Measurements from ENCODE around the gene DPAGT1.
"Not testable (repeated sequence)": the region's sequence is repeated elsewhere in the genome, so short reads cannot be mapped to it uniquely, and the experiment has no call there.

Gene DPAGT1

GRCh38 chr11:119078675-119079420, 22.8 kb downstream of the DPAGT1 start:
- H3K27ac ChIP-seq, result no peak overlapping the region
- H3K4me3 ChIP-seq, result no peak overlapping the region

DNA sequence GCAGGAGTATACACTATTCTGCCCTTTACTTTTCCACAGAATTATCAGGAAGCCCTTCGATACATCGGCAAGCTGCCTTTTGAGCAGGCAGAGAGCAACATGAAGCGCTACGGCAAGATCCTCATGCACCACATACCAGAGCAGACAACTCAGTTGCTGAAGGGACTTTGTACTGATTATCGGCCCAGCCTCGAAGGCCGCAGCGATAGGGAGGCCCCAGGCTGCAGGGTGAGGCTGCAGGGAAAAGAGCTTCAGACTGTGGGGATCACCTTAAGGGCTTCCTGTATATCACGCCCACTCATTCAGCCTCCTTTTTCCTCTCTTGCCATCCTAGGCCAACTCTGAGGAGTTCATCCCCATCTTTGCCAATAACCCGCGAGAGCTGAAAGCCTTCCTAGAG, 23.8 kb downstream of the DPAGT1 start:
- H3K27ac ChIP-seq, result no peak overlapping the region

DNA sequence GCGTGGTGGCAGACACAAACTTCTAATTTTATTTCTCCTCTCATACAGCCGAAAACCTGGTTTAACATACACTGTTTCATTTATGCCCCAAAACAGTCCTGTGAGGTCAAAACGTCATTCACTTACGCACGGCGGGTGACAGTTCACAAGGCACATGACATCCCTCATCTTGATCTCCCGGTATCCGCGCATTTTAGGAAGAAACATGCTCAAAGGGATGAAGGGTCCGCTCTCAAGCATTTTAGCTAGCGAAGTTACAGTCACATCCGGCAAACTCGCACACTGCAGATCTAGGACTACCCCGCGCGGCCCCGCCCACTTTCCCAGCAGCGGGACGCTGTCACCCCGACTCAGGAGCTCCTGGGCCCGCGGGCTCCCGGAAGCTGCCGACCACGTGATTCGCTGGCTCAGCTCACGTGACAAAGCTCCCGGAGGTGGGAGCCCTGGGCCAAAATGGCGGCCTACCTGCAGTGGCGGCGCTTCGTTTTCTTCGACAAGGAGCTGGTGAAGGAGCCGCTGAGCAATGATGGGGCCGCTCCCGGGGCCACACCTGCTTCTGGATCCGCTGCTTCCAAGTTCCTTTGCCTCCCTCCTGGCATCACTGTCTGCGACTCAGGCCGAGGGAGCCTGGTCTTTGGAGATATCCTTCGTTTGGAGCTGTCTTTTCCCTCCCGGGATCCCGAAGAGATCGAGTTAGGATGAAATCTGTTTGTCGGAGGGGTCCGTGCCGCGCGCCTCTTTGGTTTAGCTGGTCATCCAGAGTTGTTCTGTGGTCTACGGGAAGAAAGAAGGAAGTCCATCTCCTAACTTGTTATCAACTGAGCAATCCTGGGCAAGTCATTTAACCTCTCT, 34.1 kb downstream of the DPAGT1 start, which contains the start of gene VPS11:
Gene VPS11 (plus strand): TSS at position 448 of the 852 bp plus-strand sequence. CDS start 6 bp downstream, at position 454.
- Histone ChIP-seq H3K27ac (peak within 1 kb of the TSS; percentile 57 to 92 (median 87)), H3K4me3 (peak within 1 kb of the TSS; percentile 57 to 97 (median 76))

More for the DNA sequence above, 23.8 kb downstream of the DPAGT1 start:
- H3K4me3 ChIP-seq, result no peak overlapping the region

DNA sequence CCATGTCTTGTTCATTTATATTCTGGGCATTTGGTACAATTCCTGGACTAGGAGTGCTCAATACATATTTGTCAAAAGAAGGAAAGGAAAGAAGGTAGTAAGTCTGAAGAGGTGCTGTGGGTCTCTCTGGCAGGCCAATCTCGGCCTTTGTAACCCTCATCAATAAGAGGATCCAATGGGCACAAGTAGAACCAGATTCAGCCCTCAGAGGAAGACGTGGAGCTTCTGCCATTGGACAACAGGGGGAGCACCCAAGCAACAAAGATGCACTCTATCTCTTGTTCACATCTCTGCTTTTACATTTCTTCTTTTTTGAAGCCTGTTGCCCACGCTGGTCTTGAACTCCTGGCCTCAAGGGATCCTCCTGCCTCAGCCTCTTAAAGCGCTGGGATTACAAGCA, 36.3 kb downstream of the DPAGT1 start:
- Histone ChIP-seq H3K27ac (peak overlapping the region in 1 of 21 experiments; percentile 54), H3K4me3 (no peak overlapping the region)

DNA sequence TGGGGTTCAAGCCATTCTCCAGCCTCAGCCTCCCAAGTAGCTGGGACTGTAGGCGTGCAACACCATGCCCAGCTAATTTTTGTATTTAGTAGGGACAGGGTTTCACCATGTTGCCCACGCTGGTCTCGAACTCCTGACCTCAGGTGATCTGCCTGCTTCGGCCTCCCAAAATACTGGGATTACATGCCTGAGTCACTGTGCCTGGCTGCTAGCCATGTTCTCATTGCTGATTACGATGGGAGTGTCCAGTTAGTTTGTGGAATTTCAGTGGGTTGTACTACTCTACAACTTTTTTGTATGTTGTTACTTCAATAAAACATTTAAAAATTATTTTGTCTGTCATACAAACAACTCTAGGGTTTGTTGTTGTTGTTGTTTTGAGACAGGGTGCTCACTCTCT, 38.9 kb downstream of the DPAGT1 start:
- no peak overlapping the region for H3K4me3 ChIP-seq
- H3K27ac ChIP-seq, result no peak overlapping the region

DNA sequence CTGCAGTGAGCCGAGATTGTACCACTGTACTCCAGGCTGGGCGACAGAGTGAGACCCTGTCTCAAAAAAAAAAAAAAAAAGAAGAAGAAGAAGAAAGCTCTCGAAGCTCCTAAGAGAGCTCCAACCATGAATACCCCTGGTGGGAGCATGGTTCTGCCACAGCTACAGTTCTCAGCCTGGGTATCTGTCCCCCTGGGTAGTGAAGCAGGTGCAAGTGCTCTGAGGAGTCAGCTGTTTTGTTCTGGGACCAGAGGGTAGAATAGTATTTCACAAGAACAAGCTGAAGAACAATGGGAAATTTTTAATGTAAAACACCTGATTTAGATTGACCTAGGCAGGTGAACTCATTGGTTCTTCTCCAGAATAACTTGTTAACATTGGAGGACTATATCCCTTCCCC, 40.4 kb downstream of the DPAGT1 start:
- H3K4me3 ChIP-seq, result no peak overlapping the region
- no peak overlapping the region for H3K27ac ChIP-seq

GRCh38 chr11:119059128-119059527, 42.5 kb downstream of the DPAGT1 start:
- H3K4me3 ChIP-seq, H3K27ac ChIP-seq: not testable (repeated sequence)

DNA sequence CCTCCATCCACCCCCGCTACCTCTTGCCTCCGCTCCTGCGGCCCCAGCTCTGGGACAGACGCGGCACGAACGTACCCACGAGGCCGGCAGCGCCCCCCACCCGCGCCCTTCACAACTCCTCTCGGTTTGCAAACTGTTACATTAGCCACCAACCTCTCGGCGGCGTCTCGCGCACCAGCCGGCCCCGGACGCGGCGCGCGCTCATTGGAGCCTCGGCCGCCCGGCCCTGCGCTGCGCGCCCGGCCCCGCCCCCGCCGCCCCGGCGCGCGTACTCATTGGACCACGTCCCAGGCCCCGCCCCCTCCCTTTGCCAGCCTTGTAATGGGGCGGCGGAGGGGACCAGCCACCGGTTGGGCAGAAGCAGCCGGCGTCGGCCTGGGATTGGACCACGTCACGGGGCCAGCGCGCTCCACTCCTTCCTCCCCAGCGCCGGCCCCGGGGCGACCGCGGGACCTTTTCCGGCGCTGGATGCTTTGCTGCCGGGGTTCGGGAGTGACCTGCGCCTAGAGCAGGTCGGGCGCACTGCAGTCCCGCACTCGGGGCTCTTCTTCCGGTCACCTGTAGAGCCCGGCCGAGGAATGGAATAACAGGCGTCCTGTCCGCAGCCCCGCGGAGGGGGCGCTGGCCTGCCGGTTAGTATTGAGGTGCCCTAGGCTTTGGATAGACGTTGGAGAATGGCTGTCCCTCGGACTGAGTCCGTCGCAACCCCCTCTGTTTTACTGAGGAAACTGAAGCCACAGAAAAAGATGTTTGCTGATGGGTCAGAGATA, 44.5 kb downstream of the DPAGT1 start, which contains the start of gene HYOU1:
Gene HYOU1 (minus strand): TSS at position 206 of the 770 bp plus-strand sequence. CDS start 1,045 bp downstream, outside the sequence.
- Histone ChIP-seq H3K4me3 (peak within 1 kb of the TSS; percentile 85 to 99 (median 92)), H3K27ac (peak within 1 kb of the TSS; percentile 10 to 98 (median 88))

DNA sequence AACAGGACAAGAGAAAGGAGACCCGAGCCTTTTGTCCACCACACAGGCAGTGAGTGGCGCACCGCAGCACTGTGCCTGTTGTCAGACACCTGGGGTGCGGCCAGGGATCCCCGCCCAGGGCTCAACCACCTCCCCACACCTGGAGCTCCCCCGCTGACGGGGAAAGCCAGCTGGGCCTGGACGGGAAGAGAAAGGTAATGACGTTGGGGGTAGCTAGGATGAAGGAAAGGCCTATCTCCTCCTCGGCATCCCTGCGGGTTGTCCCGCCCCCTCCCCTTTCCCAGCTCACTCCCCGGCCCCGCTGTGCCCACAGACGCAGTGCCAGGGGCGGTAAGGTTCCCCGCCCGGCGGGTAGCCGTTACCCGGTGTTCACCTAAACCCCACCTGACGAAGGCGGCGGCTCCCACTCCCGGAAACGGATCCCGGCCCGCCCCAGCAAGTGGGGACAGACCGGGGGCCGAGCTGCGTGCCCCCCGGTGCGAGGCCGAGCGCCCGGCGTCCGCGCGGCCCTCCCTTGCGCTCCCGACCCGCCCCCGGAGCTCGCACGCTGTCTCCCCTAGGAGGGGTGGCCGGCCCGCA, 45.1 kb downstream of the DPAGT1 start:
- H3K27ac ChIP-seq, result peak overlapping the region; percentile 10 to 98 (median 88)
- H3K4me3 ChIP-seq, result peak overlapping the region; percentile 85 to 99 (median 92)

DNA sequence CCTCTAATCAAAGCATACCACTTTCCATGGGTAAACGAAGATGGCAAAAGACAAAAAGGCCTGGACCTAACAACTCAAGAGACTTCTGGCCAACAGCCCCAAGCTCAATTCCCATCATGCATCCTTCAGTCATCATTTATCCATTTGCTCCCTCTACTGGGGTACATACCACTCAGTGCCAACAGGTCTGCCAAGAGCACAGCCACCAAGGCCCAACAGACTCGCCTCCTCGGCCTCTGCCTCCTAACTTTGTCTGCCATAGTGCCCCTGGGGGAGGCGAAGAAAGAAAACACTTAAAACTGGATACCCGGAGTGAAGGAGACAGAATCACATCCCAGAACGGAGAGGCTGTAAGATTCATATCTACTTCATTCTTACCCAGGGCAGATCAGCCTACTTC, 45.8 kb downstream of the DPAGT1 start:
- peak overlapping the region; percentile 85 to 99 (median 92) for H3K4me3 ChIP-seq
- peak overlapping the region in 16 of 21 experiments; percentile 69 to 98 (median 90) for H3K27ac ChIP-seq

DNA sequence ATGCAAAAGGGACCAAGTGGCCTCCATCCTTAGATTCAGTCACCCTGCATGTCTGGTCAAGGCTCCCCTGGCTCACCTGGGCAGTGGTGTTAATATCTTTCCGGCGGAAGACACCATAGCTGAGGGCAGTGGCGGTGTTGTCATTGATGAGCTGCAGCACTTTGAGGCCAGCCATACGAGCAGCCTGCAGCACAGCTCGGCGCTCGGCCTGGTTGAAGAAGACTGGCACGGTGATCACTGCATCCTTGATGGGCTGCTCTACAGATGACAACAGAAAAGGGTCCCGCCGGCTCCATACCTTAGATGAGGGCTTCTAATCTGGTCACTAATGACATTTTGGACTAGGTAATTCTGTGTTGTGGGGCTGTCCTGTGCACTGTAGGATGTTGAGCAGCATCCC, 47.2 kb downstream of the DPAGT1 start:
- Histone ChIP-seq H3K27ac (no peak overlapping the region), H3K4me3 (no peak overlapping the region)

DNA sequence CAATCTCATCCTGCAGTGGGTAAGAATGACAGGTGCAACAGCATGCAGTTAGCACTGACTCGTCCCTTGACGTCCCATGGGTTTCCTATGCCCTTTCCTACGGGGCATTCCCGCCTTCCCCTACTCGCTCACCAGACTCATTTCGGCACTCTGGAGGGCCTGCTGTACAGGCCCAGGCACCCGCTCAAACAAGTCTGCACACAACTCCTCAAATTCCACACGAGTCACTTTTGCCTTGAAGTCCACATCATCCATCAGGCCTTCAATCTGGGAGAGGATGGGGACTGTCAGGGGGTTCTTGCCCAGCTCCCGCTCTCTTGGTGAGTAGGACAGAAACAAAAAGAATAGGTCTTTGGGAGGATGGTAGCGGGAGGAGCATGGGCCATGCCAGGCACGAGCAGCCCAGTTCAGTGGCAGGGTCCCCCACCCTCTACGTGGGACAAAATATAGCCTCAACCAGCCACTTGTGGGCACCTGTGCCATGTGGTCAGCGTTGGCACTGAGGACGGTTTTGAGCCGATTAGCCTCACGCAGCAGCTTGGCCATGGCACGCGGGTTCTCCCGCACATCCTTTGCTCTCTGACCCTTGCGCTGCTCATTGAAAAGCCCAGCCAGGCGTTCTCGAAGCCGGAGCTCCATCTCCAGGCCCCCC, 49.4 kb downstream of the DPAGT1 start:
- Histone ChIP-seq H3K4me3 (no peak overlapping the region), H3K27ac (peak overlapping the region in 1 of 21 experiments; percentile 63)

DNA sequence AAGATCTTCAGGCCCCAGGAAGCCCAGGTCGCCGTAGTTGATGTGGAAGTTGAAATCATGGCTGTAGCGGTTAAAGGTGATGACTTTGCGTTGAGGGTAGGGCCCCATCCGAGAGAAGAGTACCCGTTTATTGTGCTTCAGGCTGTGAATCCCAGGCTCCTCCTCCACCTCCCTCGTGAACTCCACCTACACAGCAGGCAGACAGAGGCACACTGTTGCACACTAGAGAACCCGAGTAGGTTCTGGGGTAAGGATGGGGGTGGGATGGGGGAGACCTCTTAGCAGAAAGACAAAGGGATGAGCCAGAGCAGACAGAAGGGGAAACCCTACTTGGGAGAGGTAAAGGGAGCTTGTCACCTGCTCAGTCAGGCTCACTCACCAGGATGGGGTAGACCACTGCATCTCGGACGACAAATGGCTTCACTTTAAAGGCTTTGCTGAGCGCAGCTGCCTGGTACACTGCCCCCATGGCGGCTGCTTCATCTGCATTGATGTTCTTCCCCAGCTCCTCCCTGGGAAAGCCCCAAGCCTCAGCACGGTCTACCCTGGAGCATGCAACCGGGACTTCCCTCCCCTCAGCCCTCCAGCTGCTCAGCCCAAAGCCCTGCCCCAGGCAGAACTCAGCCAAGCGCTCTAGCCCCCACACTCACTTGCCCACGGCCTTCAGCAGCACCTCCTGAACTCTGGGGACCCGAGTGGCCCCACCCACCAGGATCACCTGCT, 50.1 kb downstream of the DPAGT1 start:
- Histone ChIP-seq H3K27ac (peak overlapping the region in 1 of 21 experiments; percentile 63), H3K4me3 (no peak overlapping the region)

- no peak overlapping the region for H3K4me3 ChIP-seq
- no peak overlapping the region for H3K27ac ChIP-seq
These were observed 52.6 kb downstream of the DPAGT1 start for GRCh38 chr11:119049081-119049480.

DNA sequence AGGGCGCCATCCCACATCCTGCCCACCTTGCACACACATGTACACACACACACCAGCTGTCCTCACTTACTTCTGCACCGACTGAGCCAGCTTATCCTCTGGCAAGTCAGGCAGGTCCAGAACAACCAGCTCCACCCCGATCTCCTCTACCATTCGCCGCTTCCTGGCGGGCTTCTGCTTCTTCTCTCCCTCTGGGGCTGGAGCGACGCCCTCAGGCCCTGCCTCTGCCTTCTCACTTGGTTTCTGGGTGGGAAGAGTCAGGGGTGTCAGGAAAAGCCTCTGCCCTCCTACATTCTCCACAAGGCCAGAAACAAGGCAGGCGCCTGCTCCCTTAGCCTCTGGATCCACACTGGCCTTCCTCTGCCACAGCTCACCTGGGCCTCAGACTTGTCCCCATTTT, 53.0 kb downstream of the DPAGT1 start:
- H3K4me3 ChIP-seq, result no peak overlapping the region
- no peak overlapping the region for H3K27ac ChIP-seq

DNA sequence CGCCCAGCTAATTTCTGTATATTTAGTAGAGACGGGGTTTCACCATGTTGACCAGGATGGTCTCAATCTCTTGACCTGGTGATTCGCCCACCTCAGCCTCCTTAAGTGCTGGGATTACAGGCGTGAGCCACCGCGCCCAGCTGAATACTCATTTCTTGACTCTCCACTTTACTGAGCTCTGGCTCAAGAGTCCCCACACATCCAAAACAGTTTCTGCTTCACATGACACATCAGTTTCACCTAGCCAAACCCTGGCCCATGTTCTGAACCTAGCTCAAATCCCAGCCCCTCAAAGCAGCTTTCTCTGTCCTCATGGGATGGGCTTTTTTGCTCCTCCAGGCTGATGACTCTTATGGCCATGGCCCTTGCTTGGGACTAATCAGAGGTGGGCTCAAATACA, 54.4 kb downstream of the DPAGT1 start:
- H3K27ac ChIP-seq, result no peak overlapping the region
- no peak overlapping the region for H3K4me3 ChIP-seq
